GM06990 (cell line): ENCODE measurements around the gene WASHC3.
"Not testable (repeated sequence)": the region's sequence is repeated elsewhere in the genome, so short reads cannot be mapped to it uniquely, and the experiment has no call there.

Source experiments
- DNase-seq: peaks from one replicate; pipeline ENCODE4 v3.0.0-alpha.2; 2011; ENCODE audit not compliant: insufficient read length; ENCODE audit errors: extremely low read depth
- H3K27me3 ChIP-seq: replicated peaks from 2 replicates; pipeline ENCODE4 v1.6.0; 2011; ENCODE audit warnings: low read length; ENCODE audit not compliant: control insufficient read depth, insufficient read depth
- H3K36me3 ChIP-seq: 2 replicates; pipeline ENCODE4 v1.5.1; 2011; ENCODE audit warnings: low read length; ENCODE audit not compliant: control insufficient read depth, insufficient read depth
- H3K4me3 ChIP-seq: replicated peaks from 2 replicates; pipeline ENCODE4 v1.5.1; 2011; ENCODE audit warnings: low read depth, mild to moderate bottlenecking, control low read depth, low read length
- CTCF ChIP-seq: IDR thresholded peaks from 2 replicates; pipeline ENCODE4 v1.5.1; 2011; ENCODE audit warnings: low read length, control low read depth, mild to moderate bottlenecking, inconsistent platforms; ENCODE audit not compliant: insufficient read depth, poor library complexity, severe bottlenecking

WASHC3 gene

GRCh38 chr12:102024765-102025164 lies 37.0 kb downstream of the WASHC3 start:
- Histone ChIP-seq H3K4me3 (no peak overlapping the region), H3K36me3 (peaks cover 1% of the 10 kb centered on the region), H3K27me3 (no peaks in the 10 kb centered on the region)
- TF ChIP-seq CTCF: no peak
- DNase-seq: no peak

GRCh38 chr12:102023343-102023930 lies 38.4 kb downstream of the WASHC3 start:
- Histone ChIP-seq H3K4me3 (no peak overlapping the region), H3K36me3 (peaks cover 1% of the 10 kb centered on the region), H3K27me3 (no peaks in the 10 kb centered on the region)
- no peak for DNase-seq
- TF ChIP-seq CTCF: no peak

GRCh38 chr12:102022286-102022685 lies 39.5 kb downstream of the WASHC3 start:
- peaks cover 1% of the 10 kb centered on the region for H3K36me3 ChIP-seq
- TF ChIP-seq CTCF: no peak
- H3K4me3 ChIP-seq: no peak overlapping the region
- no peak for DNase-seq
- no peaks in the 10 kb centered on the region for H3K27me3 ChIP-seq

GRCh38 chr12:102021540-102022246 lies 40.1 kb downstream of the WASHC3 start:
- no peak overlapping the region for H3K4me3 ChIP-seq

GRCh38 chr12:102018607-102019006 lies 43.2 kb downstream of the WASHC3 start:
- DNase-seq, H3K36me3 ChIP-seq, H3K4me3 ChIP-seq, H3K27me3 ChIP-seq: not testable (repeated sequence)

More at GRCh38 chr12:102021540-102022246, 40.1 kb downstream of the WASHC3 start:
- H3K36me3 ChIP-seq: peaks cover 1% of the 10 kb centered on the region
- no peaks in the 10 kb centered on the region for H3K27me3 ChIP-seq
- DNase-seq: no peak
- TF ChIP-seq CTCF: no peak

GRCh38 chr12:102016472-102016871 lies 45.3 kb downstream of the WASHC3 start:
- no peaks in the 10 kb centered on the region for H3K27me3 ChIP-seq
- no peak overlapping the region for H3K4me3 ChIP-seq
- H3K36me3 ChIP-seq: peaks cover 2% of the 10 kb centered on the region
- no peak for TF ChIP-seq CTCF
- no peak for DNase-seq
